Fibroblast of skin of scalp (primary cell): ENCODE data around the gene AGAP4. TPM values are rescaled to one million over a fixed set of nuclear protein-coding genes. Genes with fewer than 3 reads are reported as not detected.
"Not testable (repeated sequence)": the region's sequence is repeated elsewhere in the genome, so short reads cannot be mapped to it uniquely, and the experiment has no call there.

Experiments
- DNase-seq: peaks from one replicate; pipeline ENCODE4 v3.0.0-alpha.2; 2013
- polyA plus RNA-seq, 2 experiments: library from polyadenylated mRNA; unstranded; fragments of 120-200 nt; gene quantifications; one replicate each; pipeline ENCODE4 v1.2.1, GENCODE V29; 2013; ENCODE audit not compliant: insufficient read length in 2 of 2

AGAP4 gene
- polyA plus RNA-seq (2013, experiment 1 of 2; ENCODE audit: insufficient read length) = 5.7 TPM
- 7.3 TPM for polyA plus RNA-seq (2013, experiment 2 of 2; ENCODE audit: insufficient read length)

DNA sequence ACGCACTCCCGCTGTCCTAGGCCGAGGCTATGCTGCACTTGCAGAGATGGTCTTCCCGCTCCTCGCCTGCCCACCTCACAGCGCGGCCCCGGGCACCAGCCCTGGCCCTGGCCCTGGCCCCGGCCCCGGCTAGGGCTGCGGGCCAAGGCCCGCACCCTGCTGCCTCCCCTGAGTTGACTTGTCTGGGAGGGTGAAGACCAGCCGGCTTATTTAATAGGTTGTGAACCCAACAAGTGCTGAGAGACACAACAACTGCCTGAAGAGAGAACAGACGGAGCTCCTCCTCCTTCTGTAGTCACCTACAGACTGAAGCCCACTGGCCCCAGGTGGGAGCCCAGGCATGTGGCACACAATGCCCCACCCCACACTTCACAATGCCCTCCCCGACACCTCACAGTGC, at the start of gene AGAP4:
TSS of gene AGAP4 (minus strand) at position 101 of the 400 bp plus-strand sequence. CDS start 153 bp downstream, outside the sequence.
- not testable (repeated sequence) for DNase-seq

DNA sequence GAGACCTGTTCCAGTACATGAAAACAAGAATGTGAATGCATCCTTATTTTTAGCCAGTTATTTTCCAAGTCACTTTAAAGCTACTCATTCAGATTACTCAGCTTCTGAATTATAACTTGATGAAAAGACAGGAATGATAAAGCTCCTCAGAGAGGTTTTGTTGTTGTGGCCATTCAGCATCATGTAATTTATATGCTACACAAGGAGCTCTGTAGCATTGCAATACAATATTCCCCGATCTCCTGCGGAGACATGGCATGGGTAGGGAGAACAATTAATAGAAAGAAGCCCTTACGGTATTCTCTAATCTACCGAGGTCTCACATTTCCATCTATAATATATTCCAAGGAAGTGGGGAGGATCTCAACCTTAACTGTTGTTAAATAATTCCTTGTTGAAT, 43.4 kb upstream of the AGAP4 start:
- DNase-seq = not testable (repeated sequence)

DNA sequence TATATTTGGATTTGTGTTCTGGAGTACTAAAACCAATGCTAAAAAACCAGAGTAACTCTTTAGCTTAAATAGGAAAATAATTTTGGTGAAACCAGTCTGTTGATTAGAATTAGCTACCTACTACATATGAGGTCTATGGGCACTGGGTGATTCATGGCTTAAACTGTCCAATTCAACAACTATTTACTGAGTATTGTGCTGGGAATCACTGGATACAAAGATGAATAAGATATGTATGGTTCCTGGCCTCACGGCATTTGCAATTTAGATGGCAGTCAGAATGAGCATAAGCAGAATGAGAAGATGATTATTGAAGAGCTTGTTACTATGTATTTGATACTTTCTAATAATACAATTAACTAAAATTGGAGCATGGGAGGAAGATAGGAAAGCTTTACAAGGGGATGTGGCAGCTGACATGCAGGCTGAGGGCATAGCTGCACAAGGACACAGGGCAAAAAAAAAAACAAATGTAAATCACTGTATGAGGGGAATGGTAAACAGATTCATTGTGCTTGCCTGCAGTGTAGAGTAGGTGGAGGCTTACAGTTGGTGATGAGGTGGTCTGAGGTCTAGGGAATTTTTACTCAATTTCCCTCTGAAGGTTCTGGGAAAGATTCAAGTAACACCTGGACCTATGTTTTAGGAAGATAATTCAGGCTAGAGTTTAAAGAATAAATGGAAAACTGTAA, 42.4 kb upstream of the AGAP4 start:
- not testable (repeated sequence) for DNase-seq

- peak; percentile 1 for DNase-seq
Measured at GRCh38 chr10:45882880-45883279, 35.6 kb upstream of the AGAP4 start.

GRCh38 chr10:45865404-45865803, 18.1 kb upstream of the AGAP4 start:
- not testable (repeated sequence) for DNase-seq

DNA sequence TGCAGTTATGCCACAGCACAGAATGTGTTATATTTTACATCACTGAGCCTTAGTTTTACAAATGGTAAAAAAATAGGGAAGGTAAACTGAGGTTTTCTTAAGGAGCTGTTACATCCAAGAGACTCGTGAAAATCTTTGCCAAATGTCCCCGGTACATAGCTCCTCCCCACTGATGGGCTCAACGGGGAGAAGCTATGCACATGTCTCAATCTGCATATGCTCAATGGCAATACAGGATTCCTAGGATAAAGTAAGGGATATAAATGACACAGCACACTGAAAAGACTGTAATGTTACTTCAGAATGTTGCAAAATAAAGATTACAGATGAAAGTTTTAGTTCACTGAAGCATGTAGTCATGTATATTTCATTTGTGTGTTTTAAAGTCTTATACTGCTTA, 17.0 kb upstream of the AGAP4 start:
- DNase-seq = not testable (repeated sequence)

GRCh38 chr10:45863632-45864031, 16.3 kb upstream of the AGAP4 start:
- not testable (repeated sequence) for DNase-seq

DNA sequence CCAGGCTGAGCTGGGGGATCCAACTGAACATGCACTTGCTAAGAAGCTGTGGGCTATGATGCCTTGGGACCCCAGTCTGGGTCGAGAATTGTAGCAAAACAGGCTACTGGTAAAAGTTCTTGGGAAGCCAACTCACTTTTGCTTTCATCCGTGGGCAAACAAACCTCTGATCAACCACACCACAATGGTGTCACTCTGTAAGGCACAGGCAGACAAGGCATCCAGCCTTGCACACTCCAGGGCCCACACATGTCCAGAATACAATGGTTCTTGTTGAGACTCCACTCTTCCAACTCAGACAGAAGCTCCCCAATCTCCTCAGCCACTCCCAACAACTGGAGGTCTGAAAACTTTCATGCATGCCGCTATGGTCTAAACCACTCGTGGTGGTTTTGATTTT, 10.6 kb upstream of the AGAP4 start:
- not testable (repeated sequence) for DNase-seq

- not testable (repeated sequence) for DNase-seq
Measured at GRCh38 chr10:45848467-45848866, 1.2 kb upstream of the AGAP4 start.

DNA sequence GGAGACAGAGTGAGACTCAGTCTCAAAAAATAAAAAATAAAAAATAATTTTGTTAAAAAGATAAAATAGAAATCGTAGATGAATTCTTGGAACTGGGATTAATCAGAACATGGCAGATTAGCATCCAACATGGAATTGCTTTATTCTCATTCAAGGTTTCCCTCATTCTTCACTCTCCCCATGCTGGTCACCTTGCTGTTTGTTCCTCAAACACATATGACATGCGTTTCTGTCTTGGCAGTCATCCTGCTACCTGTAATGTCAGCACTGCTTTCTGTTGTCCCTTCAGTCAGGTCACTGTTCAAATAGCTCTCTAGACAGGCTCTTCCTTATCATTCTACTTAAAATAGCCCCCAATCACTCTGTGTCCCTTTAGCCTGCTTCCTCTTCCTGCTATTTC, 24.4 kb downstream of the AGAP4 start:
- DNase-seq = not testable (repeated sequence)

- DNase-seq = not testable (repeated sequence)
Measured at GRCh38 chr10:45820107-45820830, 27.0 kb downstream of the AGAP4 start.

DNA sequence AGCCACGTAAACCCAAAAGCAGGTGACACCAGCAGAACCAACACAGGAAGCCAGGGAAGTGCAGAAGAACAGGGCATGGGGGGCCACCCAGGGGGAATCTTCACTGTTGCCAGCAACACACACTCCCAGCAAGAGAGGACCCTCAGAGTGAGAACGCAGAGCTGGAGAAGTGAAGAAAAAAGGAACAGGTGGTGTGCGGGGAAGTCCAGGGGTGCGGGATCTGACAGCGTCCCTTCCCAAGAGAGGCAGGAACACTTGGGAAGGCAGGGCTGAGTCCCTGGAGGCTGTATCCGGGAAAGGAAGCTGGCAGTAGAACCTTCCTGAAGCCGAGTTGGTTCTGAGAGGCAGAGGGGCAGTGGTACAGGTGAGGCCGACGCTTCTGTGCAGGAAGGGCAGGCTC, 27.7 kb downstream of the AGAP4 start:
- no peak for DNase-seq

DNA sequence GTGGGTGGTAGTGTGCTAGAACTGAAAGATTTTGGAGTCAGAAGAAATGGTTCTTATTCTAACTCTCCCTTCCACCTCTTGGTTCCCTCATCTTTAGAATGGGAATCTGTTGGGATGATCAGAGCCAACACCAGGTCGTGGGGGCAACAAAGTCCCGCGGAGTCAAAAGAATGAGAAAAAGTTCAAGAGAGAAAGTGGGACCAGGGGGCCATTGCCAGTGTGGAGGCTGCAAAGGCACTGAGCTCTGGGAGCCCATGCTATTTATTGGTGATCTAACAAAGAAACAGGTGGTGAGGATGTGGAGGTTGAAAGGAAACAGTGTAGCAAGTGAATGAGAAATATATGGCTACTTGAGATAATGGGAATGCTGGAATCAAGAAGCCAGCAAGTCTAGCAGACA, 29.4 kb downstream of the AGAP4 start:
- DNase-seq = no peak

DNA sequence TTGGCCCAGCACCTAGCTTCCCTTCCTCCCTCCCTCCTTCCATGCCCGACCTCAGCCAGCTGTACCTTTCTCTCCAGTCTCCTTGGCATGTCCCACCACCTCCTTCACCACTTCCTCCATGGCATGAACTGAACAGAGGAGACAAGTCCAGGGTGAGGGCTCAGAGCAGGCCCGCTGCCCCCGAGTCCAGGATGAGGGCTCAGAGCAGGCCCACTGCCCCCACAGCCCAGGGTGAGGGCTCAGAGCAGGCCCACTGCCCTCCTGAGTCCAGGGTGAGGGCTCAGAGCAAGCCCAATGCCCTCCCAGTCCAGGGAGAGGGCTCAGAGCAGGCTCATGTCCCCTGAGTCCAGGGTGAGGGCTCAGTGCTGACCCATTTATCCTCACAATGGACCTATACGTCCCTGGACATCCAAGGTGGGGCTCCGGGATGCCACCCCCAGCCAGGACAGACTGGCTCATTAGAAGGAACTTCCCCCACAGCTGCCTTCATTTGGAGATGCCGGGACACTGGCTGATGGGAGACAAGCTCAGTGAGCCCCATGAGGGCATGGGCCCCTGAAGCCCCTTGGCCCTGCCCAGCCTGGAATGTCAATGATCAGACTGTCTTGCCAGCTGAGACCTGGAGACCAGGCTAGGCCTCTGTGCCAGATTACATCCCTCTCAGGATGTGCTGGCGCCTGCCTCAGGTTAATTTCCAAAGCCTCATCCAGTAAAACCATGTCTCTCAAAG, 30.0 kb downstream of the AGAP4 start:
- DNase-seq = no peak

DNA sequence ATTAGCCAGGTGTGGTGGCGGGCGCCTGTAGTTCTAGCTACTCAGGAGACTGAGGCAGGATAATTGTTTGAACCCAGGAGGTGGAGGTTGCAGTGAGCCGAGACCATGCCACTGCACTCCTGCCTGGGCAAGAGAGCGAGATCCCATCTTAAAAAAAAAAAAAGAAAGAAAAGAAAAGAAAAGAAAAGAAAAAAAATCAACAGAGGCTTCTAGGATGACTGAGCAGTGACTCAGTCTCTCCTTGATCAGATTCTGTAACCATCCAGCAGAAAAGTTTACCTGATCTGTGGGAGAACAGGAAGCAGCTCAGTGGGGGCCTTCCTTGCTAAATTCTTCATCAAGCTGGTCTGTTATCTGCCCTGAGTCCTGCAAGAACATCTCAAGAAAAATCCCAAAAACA, 33.2 kb downstream of the AGAP4 start:
- not testable (repeated sequence) for DNase-seq

- DNase-seq = not testable (repeated sequence)
Measured at GRCh38 chr10:45812959-45813358, 34.3 kb downstream of the AGAP4 start.

- no peak for DNase-seq
Measured at GRCh38 chr10:45811075-45811474, 36.2 kb downstream of the AGAP4 start.

DNA sequence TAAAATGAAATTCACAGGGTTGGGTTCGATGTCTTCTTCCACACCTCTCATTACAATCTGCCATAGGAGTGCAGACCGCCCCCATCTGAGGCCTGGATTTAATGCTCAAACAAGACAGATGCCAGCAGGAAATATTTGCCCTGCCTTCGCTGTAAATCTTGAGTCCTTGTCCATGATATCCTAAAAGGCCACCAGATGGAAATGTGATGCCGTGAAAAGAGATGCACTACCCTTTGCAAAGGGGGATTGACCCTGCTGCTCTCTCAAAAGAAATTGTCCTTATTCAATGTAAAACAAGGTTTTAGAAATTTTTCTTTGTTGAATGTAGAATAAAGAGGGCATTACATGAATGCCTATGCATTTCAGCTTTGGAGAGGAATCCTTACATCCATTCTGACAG, 37.5 kb downstream of the AGAP4 start:
- DNase-seq = peak; percentile 13

- DNase-seq = not testable (repeated sequence)
Measured at GRCh38 chr10:45804996-45805395, 42.3 kb downstream of the AGAP4 start.

DNA sequence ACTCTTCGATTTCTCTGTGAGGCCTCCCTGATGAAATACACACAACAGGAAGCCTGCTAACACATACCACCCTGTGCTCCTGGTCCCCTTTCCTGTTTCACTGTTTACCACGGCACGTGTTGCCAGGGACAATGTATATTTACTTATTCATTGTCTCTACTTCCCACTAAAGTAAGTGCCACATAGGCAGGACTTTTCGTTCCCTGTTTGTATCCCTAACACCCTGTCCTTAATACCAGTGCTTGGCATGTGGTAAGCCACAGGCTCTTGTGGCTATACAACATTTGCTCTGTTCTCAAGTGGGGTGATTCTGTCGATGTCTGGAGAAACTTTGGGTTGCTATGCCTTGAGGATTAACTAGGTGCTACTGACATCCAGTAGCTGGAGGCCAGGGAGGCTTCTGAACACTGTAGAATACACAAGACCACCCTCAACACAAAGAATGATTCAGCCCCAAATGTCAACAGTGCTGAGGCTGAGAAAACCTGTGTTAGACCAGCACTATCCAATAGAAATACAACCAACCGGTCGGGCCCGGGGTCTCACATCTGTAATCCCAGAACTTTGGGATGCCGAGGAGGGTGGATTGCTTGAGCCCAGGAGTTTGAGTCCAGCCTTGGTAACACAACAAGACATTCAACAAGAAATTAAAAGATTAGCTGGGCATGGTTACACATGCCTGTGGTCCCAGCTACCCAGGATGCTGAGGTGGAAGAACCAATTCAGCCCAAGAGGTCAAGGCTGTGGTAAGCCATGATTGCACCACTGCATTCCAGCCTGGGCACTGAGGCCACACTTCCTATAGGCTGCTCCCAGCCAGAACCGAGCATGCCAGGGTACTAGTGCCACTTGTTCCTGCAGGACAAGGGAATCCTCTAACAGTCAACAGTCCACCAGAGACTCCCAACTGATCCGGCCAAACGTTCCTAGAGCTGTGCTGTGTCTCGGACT, 44.0 kb downstream of the AGAP4 start:
- peak; percentile 19 for DNase-seq

- not testable (repeated sequence) for DNase-seq
Measured at GRCh38 chr10:45794761-45795160, 52.5 kb downstream of the AGAP4 start.
